ENCODE results near the gene KNSTRN. TPM values are rescaled to one million over a fixed set of nuclear protein-coding genes. Genes with fewer than 3 reads are reported as not detected.

The KNSTRN gene
- total and polyA plus RNA-seq, 10 donors: 6.0 to 16.8 (median 10.2) TPM

DNA sequence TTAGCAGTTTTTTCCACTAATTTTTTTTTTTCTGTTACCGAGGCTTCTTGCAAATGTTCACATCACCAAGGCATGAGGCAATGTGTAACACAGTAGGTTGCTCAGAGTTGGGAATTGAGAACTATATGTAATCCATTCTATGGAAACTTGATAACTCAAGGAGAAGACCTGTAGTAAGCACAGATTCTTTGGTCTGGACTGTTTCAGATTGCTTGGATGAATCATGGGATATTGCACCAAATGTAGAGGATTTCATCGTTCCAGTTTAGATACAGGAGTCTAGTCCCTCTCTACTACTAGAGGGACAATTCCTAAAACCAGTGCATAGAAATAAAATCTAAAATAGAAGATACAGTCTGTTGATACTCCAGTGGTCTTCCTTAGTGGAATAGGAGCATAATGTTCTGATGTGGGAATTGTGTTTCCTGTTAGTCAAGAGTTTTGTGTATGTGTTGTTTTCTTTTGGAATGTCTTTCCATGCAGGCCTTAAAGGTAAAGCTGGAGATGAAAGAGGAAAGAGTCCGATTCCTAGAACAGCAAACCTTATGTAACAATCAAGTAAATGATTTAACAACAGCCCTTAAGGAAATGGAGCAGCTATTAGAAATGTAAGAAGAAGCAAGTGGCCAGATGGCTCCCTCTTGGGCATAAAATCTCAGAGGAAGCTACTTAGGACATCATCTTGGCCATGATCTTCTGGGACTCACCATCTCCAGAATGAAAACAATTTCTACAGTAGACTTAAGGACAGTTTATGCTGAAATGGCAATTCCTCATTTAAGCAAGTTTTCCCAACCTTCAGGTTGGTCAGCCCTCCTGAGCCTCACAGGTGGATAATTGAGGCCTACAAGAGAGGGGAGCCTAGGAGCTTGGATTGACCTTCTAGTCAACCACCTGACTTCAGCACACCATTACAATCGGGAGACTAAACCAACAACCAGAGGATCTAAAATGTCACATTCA is 10.7 kb downstream of the KNSTRN start:
- TF ChIP-seq, protein P1, sequence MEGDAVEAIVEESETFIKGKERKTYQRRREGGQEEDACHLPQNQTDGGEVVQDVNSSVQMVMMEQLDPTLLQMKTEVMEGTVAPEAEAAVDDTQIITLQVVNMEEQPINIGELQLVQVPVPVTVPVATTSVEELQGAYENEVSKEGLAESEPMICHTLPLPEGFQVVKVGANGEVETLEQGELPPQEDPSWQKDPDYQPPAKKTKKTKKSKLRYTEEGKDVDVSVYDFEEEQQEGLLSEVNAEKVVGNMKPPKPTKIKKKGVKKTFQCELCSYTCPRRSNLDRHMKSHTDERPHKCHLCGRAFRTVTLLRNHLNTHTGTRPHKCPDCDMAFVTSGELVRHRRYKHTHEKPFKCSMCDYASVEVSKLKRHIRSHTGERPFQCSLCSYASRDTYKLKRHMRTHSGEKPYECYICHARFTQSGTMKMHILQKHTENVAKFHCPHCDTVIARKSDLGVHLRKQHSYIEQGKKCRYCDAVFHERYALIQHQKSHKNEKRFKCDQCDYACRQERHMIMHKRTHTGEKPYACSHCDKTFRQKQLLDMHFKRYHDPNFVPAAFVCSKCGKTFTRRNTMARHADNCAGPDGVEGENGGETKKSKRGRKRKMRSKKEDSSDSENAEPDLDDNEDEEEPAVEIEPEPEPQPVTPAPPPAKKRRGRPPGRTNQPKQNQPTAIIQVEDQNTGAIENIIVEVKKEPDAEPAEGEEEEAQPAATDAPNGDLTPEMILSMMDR (IDR thresholded peaks at IDR 0.05 in 8 of 11, conservative IDR thresholded peaks at IDR 0.05 in 3 of 11): no peak
- TF ChIP-seq POLR2AphosphoS5 (IDR thresholded peaks at IDR 0.05): no peak
- TF ChIP-seq POLR2A (IDR thresholded peaks at IDR 0.05): no peak

DNA sequence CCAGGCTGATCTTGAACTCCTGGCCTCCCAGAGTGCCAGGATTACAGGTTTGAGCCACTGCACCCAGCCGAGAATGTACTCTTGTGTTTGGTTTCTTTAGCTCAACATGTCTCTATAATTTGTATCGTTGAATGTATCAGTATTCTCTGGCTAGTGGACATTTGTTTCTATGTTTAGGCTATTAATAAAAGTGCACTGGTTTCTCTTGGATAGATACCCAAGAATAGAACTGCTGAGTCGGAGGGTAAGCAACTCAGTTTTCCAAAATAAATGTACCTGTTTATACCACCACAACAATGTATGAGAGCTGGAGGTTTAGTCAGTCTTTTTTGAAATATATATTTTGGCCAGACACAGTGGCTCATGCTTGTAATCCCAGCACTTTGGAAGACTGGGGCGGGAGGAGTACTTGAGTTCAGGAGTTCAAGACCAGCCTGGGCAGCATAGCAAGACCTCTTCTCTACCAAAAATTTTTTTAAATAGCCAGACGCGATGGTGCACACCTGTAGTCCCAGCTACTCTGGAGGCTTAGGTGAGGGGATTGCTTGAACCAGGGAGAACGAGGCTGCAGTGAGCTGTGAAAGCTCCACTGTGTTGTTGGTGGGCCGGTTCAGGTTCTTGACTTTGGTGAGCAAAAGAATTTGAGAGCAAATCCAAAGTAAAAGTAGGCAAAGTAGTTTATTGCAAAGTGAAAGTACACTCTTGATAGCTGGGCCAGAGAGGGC is 15.3 kb downstream of the KNSTRN start:
- no peak for TF ChIP-seq POLR2AphosphoS5 (IDR thresholded peaks at IDR 0.05)
- TF ChIP-seq, protein P1 (IDR thresholded peaks at IDR 0.05 in 8 of 11, conservative IDR thresholded peaks at IDR 0.05 in 3 of 11): no peak
- no peak for TF ChIP-seq POLR2A (IDR thresholded peaks at IDR 0.05)
- Histone ChIP-seq H3K27me3 (replicated peaks in 1 of 7) (no peaks in the 10 kb centered on the region), H3K4me1 (peaks cover 0 to 35% (median 19%) of the 10 kb centered on the region in 6 donors), H3K36me3 (peaks cover 0 to 23% (median 8%) of the 10 kb centered on the region in 6 donors), H3K27ac (peak overlapping the region; percentile 19 to 70 (median 46)), H3K4me3 (peak overlapping the region in 1 of 8 donors; percentile 32), H3K9me3 (no peaks in the 10 kb centered on the region)
- 77 to 85% (median 84%) methylated on average over 8 of the region's 8 CpGs for WGBS, 5 donors
- intact Hi-C loops (cut with DNase I; ENCODE audit: low total_unique reads): no loop called here
- peak; percentile 47 for DNase-seq

More for the DNA sequence above, 10.7 kb downstream of the KNSTRN start:
- no peak for DNase-seq
- no peak overlapping the region for H3K27ac ChIP-seq
- H3K4me1 ChIP-seq: peaks cover 0 to 42% (median 18%) of the 10 kb centered on the region in 6 donors
- 91 to 98% (median 96%) methylated on average over 4 of the region's 4 CpGs for WGBS, 5 donors
- intact Hi-C loops (cut with DNase I; ENCODE audit: low total_unique reads): no loop called here
- no peaks in the 10 kb centered on the region for H3K27me3 ChIP-seq (replicated peaks in 1 of 7)
- H3K9me3 ChIP-seq: no peaks in the 10 kb centered on the region
- H3K36me3 ChIP-seq: peaks cover 0 to 66% (median 26%) of the 10 kb centered on the region in 6 donors
- H3K4me3 ChIP-seq: no peak overlapping the region

DNA sequence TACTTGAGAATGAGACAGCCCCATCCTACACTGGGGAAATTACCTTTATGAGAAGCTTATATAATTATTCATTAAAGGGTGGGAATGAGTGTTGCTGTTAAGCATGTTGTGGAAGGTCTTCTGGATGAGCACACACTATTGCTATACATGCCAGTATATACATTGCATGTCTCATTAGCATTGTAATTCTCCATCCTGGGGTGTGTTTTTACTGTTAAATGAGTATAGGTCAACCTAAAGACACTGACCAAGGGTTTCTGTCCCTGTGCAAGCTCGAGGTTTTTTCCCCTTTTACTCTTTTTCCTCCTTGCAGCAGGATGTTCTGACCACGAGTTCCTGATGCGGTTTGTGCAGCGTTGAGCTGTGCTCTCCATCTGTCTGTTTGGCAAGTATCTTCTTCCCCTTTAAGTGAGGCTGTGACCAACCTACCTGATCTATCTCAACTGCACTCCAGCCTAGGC is 15.9 kb downstream of the KNSTRN start:
- H3K27ac ChIP-seq: peak overlapping the region; percentile 19 to 70 (median 46)
- intact Hi-C loops (cut with DNase I; ENCODE audit: low total_unique reads): no loop called here
- peak; percentile 82 for DNase-seq
- peaks cover 0 to 18% (median 4%) of the 10 kb centered on the region in 6 donors for H3K36me3 ChIP-seq
- H3K27me3 ChIP-seq (replicated peaks in 1 of 7): no peaks in the 10 kb centered on the region
- WGBS, 5 donors: 13 to 37% (median 23%) methylated on average over 4 of the region's 4 CpGs
- H3K4me3 ChIP-seq: peak overlapping the region in 1 of 8 donors; percentile 32
- TF ChIP-seq, protein P1 (IDR thresholded peaks at IDR 0.05 in 8 of 11, conservative IDR thresholded peaks at IDR 0.05 in 3 of 11): no peak
- TF ChIP-seq POLR2AphosphoS5 (IDR thresholded peaks at IDR 0.05): peak in 1 of 3 donors; percentile 50
- H3K9me3 ChIP-seq: no peaks in the 10 kb centered on the region
- peaks cover 0 to 35% (median 19%) of the 10 kb centered on the region in 6 donors for H3K4me1 ChIP-seq

Data from spleen (tissue), 11 donors.